ENCODE measurements around the gene ARX.

Gene ARX

GRCh38 chrX:25015486-25016360 is at the start of gene ARX:
Gene ARX, minus strand, starts transcription at chrX:25015965. Its CDS starts 228 bp downstream, at chrX:25015737.
- no peak for DNase-seq (ENCODE audit: low read depth in 2 of 2)

- DNase-seq (ENCODE audit: low read depth in 2 of 2) = no peak
Observed at GRCh38 chrX:25059273-25059672, 43.5 kb upstream of the ARX start.

- DNase-seq (ENCODE audit: low read depth in 2 of 2) = no peak
Observed at GRCh38 chrX:25052798-25053534, 37.2 kb upstream of the ARX start.

- no peak for DNase-seq (ENCODE audit: low read depth in 2 of 2)
Observed at GRCh38 chrX:25049971-25050370, 34.2 kb upstream of the ARX start.

GRCh38 chrX:25049357-25049756 is 33.6 kb upstream of the ARX start:
- DNase-seq (ENCODE audit: low read depth in 2 of 2) = no peak

GRCh38 chrX:25048178-25048577 is 32.4 kb upstream of the ARX start:
- no peak for DNase-seq (ENCODE audit: low read depth in 2 of 2)

GRCh38 chrX:25043192-25043591 is 27.4 kb upstream of the ARX start:
- DNase-seq (ENCODE audit: low read depth in 2 of 2) = no peak

- DNase-seq (ENCODE audit: low read depth in 2 of 2) = no peak
Observed at GRCh38 chrX:25039036-25039435, 23.3 kb upstream of the ARX start.

- DNase-seq (ENCODE audit: low read depth in 2 of 2) = no peak
Observed at GRCh38 chrX:25034889-25035288, 19.1 kb upstream of the ARX start.

- DNase-seq (ENCODE audit: low read depth in 2 of 2) = no peak
Observed at GRCh38 chrX:25029288-25029825, 13.6 kb upstream of the ARX start.

- DNase-seq (ENCODE audit: low read depth in 2 of 2) = no peak
Observed at GRCh38 chrX:25028726-25029125, 13.0 kb upstream of the ARX start.

- no peak for DNase-seq (ENCODE audit: low read depth in 2 of 2)
Observed at GRCh38 chrX:25026576-25026975, 10.8 kb upstream of the ARX start.

GRCh38 chrX:25025615-25026014 is 9.8 kb upstream of the ARX start:
- no peak for DNase-seq (ENCODE audit: low read depth in 2 of 2)

- DNase-seq (ENCODE audit: low read depth in 2 of 2) = no peak
Observed at GRCh38 chrX:25023908-25024307, 8.1 kb upstream of the ARX start.

GRCh38 chrX:25022499-25023325 is 6.9 kb upstream of the ARX start:
- DNase-seq (ENCODE audit: low read depth in 2 of 2) = no peak

GRCh38 chrX:25020905-25021449 is 5.2 kb upstream of the ARX start:
- no peak for DNase-seq (ENCODE audit: low read depth in 2 of 2)

- DNase-seq (ENCODE audit: low read depth in 2 of 2) = no peak
Observed at GRCh38 chrX:25020391-25020904, 4.7 kb upstream of the ARX start.

GRCh38 chrX:25019707-25020390 is 4.1 kb upstream of the ARX start:
- no peak for DNase-seq (ENCODE audit: low read depth in 2 of 2)

GRCh38 chrX:25018682-25019081 is 2.9 kb upstream of the ARX start:
- DNase-seq (ENCODE audit: low read depth in 2 of 2) = no peak

- no peak for DNase-seq (ENCODE audit: low read depth in 2 of 2)
Observed at GRCh38 chrX:25017667-25018247, 2.0 kb upstream of the ARX start.
